Measurements from ENCODE around the gene DET1. TPM values are rescaled to one million over a fixed set of nuclear protein-coding genes. Genes with fewer than 3 reads are reported as not detected.

DET1 gene
- total RNA-seq, 1 experiment from 2014 or later = 6.6 TPM

GRCh38 chr15:88539441-88539840 lies 7.0 kb downstream of the DET1 start:
- Histone ChIP-seq H2AK5ac (ENCODE audit: insufficient read length, low read length) (no peak overlapping the region), H3K56ac (ENCODE audit: insufficient read length, low read depth, low read length) (no peak overlapping the region), H3K14ac (ENCODE audit: insufficient read depth, low read length) (no peak overlapping the region), H2BK5ac (ENCODE audit: insufficient read length, low read length) (no peak overlapping the region), H3K4ac (ENCODE audit: low read depth, low read length) (no peak overlapping the region), H3K18ac (ENCODE audit: insufficient read length, low read depth, low read length) (no peak overlapping the region), H2BK12ac (ENCODE audit: insufficient read length, low read depth, low read length) (no peak overlapping the region), H3K9ac (ENCODE audit: extremely low read depth, insufficient read length, low read length) (no peak overlapping the region), H4K8ac (replicated peaks; ENCODE audit: insufficient read length, low read depth, low read length) (no peak overlapping the region), H3K23ac (ENCODE audit: insufficient read length, low read depth, low read length) (no peak overlapping the region), H3K4me2 (ENCODE audit: insufficient read depth, insufficient read length, low read length) (no peak overlapping the region), H3K27me3 (ENCODE audit: insufficient read depth, low read length) (no peaks in the 10 kb centered on the region), H2AFZ (ENCODE audit: low read length) (no peak overlapping the region), H3K27ac (ENCODE audit: insufficient read length, low read depth, low read length) (no peak overlapping the region), H3T11ph (ENCODE audit: low read length) (no peak overlapping the region), H3K23me2 (ENCODE audit: insufficient read length, low read depth, low read length, poor library complexity, severe bottlenecking) (no peaks in the 10 kb centered on the region), H2BK15ac (ENCODE audit: low read depth, low read length) (no peak overlapping the region), H3K79me2 (ENCODE audit: insufficient read depth, low read length) (no peaks in the 10 kb centered on the region), H4K20me1 (ENCODE audit: control insufficient read depth, insufficient read depth, insufficient read length) (no peaks in the 10 kb centered on the region), H3K4me1 (ENCODE audit: insufficient read depth, low read length) (no peaks in the 10 kb centered on the region; the same call in 1 of the 2 replicates), H4K91ac (ENCODE audit: insufficient read length, low read depth, low read length) (no peak overlapping the region), H2BK20ac (ENCODE audit: low read depth, low read length, poor library complexity, severe bottlenecking) (no peak overlapping the region), H3K9me3 (ENCODE audit: control insufficient read depth, low read depth, low read length) (no peaks in the 10 kb centered on the region), H2BK120ac (ENCODE audit: low read depth, low read length, poor library complexity, severe bottlenecking) (no peak overlapping the region), H4K5ac (ENCODE audit: insufficient read length, low read depth, low read length) (no peak overlapping the region), H3K79me1 (ENCODE audit: insufficient read depth, low read depth, low read length, poor library complexity, severe bottlenecking) (no peaks in the 10 kb centered on the region)
- H3K27me3 Mint-ChIP-seq (ENCODE audit: low read depth) = no peaks in the 10 kb centered on the region
- no peak for DNase-seq
- TF ChIP-seq, protein P1, sequence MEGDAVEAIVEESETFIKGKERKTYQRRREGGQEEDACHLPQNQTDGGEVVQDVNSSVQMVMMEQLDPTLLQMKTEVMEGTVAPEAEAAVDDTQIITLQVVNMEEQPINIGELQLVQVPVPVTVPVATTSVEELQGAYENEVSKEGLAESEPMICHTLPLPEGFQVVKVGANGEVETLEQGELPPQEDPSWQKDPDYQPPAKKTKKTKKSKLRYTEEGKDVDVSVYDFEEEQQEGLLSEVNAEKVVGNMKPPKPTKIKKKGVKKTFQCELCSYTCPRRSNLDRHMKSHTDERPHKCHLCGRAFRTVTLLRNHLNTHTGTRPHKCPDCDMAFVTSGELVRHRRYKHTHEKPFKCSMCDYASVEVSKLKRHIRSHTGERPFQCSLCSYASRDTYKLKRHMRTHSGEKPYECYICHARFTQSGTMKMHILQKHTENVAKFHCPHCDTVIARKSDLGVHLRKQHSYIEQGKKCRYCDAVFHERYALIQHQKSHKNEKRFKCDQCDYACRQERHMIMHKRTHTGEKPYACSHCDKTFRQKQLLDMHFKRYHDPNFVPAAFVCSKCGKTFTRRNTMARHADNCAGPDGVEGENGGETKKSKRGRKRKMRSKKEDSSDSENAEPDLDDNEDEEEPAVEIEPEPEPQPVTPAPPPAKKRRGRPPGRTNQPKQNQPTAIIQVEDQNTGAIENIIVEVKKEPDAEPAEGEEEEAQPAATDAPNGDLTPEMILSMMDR (conservative IDR thresholded peaks at IDR 0.05) = no peak
- peaks cover 40 to 54% of the 10 kb centered on the region in 2 experiments for H3K4me1 Mint-ChIP-seq
- peak overlapping the region in 1 of 3 experiments; percentile 96; a peak in 2 of 7 replicates for H3K27ac Mint-ChIP-seq
- no CpG with 5 or more reads among the region's 4 CpGs for WGBS (ENCODE audit: extremely low coverage, insufficient read length, low lambda C conversion rate)
- H3K4me3 Mint-ChIP-seq = no peak overlapping the region
- peaks cover 0 to 16% (median 3%) of the 10 kb centered on the region in 3 experiments; a peak in 3 of 7 replicates for H3K36me3 Mint-ChIP-seq (ENCODE audit: insufficient read depth in 1 of 3, low read depth in 3 of 3)
- peaks cover 0 to 3% of the 10 kb centered on the region in 2 experiments; a peak in 1 of 5 replicates for H3K9me3 Mint-ChIP-seq

Data from H9 (cell line).